NCI-H1105 treated with DMSO at 0.1 percent for 48 hours (cell line): ENCODE results near the gene COG7.

ENCODE experiments used
- DNase-seq: peaks from one replicate; lab custom pipeline; 2025; lab: John Stamatoyannopoulos, UW

The COG7 gene

DNA sequence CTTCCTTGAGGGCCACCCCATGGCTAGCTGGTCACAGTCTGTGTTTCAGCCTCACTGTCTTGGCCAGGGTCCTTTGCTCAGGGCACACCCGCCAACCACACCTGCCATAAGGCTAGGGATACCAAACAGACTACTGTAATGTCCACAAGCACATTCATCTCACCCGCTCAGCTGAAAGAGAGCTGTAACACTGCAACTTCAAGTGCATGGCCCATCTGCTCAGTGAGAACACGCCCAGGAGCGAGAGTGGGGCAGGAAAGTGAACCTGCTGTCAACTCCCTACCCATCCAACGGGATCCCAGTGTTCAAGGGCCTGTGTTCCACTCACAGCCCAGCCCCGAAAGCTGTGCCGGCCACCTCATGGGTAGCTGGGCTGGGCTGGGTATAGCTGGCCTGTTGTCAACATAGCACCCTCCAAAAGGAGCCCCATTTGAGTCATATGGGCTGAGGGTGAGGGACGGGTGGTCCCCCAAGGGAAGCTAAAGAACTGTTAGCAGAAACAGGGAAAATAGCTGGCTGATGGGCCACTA lies 95.2 kb downstream of the COG7 start:
- DNase-seq, result no peak

GRCh38 chr16:23356941-23357340 lies 96.0 kb downstream of the COG7 start:
- DNase-seq, result no peak

GRCh38 chr16:23355106-23355670 lies 97.8 kb downstream of the COG7 start:
- DNase-seq, result no peak

GRCh38 chr16:23354246-23354645 lies 98.7 kb downstream of the COG7 start:
- DNase-seq, result no peak

DNA sequence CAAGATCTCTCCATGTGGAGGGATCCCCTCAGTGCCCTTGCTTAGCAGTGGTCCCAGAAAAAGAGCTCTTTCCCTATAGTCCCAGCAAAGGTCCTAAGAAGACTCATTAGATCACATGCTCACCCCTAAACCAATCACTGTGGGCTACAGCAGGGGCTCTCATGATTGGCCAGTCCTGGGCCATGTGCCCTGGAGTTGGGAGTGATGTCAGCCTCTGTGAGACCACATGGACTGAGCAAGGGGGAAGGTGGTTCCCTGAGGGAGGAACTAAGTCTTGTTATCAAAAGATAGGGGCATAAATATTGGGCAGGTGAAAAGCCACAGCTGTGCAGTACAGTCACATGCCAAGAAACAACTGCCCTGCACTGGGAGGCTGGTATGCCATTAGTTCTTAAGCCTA lies 99.5 kb downstream of the COG7 start:
- no peak for DNase-seq

DNA sequence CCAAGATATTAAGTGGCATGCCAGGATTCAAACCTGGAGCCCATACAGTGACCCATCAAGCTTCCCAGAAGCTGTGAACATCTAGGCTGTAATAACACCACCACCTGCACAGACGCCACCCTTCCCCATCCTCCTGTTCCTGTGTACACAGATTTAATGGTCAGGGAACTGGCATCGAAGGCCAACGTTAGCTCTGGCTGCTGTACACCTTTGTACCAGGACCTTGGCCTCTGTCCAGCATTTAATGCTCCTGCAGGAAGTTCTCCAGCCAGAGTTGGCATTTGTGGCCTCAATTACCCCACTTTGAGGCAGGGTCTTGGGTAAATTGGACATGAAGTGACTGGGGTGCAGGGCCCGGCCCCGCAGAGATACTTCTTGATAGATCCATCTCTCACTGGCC lies 101.6 kb downstream of the COG7 start:
- DNase-seq, result no peak

GRCh38 chr16:23348579-23349469 lies 104.2 kb downstream of the COG7 start:
- DNase-seq, result no peak

GRCh38 chr16:23345237-23345636 lies 107.8 kb downstream of the COG7 start:
- no peak for DNase-seq

DNA sequence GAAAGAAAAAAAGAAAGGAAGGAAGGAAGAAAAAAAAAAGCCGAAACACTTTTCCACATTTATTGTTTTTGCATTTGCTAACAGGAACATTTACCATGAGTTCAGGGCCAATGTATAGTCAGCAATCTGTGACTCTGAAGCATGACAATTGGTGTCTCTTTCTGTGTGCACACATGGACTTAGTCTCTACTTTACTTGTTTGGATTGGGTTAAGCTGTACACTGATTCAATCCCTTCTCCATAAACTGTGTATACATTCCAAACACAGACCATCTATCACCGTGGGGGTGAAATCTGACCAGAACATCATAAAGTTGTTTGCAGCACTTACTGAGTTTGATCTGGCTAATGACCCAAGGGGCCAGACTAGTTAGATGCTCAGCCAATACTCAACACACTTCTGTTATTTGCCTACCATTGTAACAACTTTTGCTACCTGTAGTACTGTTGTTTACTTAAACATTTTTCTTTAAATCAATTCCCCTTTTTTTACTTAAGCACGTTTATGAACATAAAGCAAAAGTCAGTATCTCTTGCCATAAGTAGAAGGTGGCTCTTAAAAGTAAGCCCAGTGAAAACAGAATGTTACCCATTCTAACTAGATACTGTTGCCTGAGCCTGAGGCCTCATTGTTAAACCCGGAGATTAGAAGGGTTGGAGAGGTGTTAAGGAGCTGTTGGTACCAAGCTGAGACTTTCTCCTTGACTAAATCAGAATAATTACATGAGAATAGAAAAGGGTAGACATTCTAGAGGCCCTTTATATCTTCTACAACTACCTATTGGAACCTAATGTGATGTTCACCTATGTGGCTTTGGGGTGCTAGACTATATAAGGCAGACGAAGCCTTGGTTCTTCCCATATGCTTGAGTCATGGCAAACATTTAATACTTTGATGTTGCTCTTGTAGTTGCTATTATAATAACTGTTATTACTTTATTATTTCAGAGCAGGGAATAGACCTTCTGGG lies 109.1 kb downstream of the COG7 start:
- DNase-seq, result no peak

DNA sequence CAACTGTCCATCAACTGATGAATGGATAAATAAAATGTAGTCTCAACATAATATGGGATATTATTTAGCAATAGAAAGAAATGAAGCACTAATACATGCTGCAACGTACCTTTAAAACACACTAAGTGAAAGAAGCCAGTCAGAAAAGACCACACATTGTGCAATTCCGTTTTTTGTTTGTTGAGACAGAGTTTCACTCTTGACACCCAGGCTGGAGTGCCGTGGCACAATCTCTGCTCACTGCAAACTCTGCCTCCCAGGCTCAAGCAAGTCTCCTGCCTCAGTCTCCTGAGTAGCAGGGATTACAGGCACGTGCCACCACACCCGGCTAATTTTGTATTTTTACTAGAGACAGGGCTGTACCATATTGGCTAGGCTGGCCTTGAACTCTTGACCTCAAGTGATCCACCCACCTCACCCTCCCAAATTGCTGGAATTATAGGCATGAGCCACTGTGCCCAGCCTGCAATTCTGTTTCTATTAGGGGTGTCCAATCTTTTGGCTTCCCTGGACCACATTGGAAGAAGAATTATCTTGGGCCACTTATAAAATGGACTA lies 110.8 kb downstream of the COG7 start:
- DNase-seq, result no peak

- no peak for DNase-seq
Measured at GRCh38 chr16:23339787-23340186, 113.2 kb downstream of the COG7 start.
